Measurements from ENCODE around the gene SMYD3. TPM values are rescaled to one million over a fixed set of nuclear protein-coding genes. Genes with fewer than 3 reads are reported as not detected.

Gene SMYD3
- total RNA-seq, 4 donors from 2014 or later = 15.6 to 21.1 (median 18.4) TPM

DNA sequence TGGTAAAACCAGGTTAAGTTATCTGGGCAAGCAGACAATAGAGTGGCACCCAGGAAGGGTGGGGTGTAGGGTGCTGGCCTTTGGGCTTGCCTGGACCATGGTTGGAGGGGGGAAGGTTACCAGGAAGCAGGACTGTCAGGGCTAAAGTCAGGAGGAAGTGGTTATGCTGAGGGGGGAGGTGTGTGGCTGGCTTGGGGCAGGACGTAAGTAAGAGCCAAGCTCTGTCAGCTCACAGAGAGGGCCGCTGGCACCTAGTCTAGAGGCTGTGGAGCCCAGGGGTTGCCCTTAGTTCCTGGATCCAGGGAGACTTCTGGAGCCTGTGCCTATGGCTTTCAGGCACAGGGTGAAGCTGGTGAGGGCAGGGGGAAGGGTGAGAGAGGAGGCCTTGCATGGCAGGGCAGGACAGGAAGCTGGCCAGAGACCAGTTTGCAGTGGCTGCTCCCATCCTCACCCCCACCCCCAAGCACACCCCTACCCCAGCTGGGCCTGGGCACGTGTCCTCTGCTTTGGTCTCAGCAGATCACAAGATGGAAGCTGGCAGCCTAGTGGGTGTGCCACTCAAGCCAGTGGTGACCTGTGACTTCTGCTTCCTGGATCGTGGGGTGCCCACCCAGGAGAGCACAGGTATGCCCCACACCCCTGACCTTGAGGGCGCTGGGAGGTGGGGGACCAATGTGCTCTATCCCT, 20.5 kb upstream of the SMYD3 start:
- TF ChIP-seq, protein P1, sequence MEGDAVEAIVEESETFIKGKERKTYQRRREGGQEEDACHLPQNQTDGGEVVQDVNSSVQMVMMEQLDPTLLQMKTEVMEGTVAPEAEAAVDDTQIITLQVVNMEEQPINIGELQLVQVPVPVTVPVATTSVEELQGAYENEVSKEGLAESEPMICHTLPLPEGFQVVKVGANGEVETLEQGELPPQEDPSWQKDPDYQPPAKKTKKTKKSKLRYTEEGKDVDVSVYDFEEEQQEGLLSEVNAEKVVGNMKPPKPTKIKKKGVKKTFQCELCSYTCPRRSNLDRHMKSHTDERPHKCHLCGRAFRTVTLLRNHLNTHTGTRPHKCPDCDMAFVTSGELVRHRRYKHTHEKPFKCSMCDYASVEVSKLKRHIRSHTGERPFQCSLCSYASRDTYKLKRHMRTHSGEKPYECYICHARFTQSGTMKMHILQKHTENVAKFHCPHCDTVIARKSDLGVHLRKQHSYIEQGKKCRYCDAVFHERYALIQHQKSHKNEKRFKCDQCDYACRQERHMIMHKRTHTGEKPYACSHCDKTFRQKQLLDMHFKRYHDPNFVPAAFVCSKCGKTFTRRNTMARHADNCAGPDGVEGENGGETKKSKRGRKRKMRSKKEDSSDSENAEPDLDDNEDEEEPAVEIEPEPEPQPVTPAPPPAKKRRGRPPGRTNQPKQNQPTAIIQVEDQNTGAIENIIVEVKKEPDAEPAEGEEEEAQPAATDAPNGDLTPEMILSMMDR (IDR thresholded peaks at IDR 0.05; ENCODE audit: low read depth) = no peak

DNA sequence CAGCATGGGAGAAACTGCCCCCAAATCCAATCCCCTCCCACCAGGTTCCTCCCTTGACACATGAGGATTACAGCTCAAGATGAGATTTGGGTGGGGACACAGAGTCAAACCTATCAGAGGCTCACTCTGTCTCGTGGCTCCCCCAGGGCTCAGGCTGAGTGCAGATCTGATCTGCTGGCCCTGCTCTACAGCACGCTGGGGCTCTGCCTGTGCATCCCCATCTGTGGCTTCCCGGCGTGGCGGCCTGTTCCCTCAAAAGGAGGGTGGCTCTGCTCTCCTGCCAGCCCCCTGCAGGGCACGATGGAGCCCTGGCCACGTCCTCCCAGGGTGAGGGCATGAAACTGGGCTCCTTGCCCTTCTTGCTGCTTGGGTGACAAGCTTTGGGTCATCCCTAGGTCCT, 19.8 kb upstream of the SMYD3 start:
- TF ChIP-seq, protein P1 (IDR thresholded peaks at IDR 0.05; ENCODE audit: low read depth) = no peak

DNA sequence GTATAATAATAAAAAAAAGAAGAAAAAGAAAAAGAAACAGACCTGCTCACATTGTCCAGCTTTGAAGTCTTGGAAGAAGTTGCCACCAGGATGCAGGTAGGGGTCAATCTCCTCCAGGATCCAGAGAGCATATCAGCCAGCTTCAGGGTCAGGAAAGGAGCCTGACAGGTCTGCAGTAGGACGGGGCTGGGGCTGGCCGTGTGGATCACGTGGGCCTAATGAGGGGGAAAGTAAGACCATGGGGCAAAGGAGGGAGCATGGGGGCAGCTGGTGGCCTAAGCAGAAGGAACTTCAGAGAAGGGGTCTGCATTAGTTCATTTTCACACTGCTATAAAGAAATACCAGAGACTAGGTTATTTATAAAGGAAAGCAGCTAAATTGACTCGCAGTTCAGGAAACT, 19.3 kb upstream of the SMYD3 start:
- TF ChIP-seq, protein P1 (IDR thresholded peaks at IDR 0.05; ENCODE audit: low read depth) = no peak

DNA sequence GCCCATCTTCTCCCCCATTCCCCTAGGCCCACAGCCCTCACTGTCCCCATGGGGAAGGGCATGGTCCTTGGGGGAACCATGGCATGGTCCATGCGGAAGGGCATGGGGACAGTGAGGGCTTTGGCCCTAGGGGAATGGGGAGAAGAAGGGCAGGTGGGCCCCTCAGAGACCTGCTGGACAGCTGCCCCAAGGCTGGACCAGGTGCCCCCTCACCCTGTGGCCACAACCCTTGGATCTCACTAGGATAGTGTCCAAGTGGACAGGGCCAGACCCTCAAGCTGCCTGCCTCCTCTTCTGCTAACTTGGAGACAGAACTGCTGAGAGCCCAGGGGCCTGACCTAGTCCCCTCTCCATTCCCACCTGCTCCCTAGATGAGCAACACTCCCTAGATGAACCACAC, 12.4 kb upstream of the SMYD3 start:
- TF ChIP-seq, protein P1 (IDR thresholded peaks at IDR 0.05; ENCODE audit: low read depth) = no peak

DNA sequence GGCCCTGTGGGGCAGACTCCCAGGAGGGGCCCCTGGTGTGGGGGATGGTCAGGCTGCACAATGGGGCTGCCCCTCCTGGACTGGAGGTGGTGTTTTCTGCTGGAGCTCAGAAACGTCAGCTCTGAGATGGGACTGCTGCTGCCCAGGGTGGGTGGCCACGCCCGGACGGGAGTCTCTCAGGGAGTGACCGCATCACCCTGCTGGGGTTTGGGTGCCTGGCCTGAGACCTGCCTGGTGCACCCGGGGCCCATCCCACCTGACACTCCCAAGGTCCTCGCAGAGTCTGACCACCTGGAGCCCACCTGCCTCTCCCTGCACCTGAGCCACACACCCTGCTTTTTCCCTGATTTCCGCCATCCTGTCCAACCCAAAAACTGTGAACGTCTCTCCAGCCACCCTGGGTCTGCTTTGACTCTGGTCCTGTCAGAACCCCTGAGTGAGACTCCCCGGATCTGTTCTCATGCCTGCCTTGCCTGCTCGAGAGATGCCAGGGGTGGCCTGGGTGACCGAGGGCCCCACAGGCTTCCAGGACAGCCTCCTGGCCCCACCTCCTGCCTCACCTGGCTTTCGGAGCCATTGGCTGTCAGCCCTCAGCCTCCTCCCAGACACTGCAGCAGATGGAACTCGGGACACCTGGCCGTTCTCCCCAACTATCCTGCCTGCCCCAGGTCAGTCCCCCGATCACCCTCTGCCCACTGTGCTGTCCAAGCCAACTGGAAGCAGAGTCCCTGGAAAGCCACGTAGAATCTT, 11.6 kb upstream of the SMYD3 start:
- TF ChIP-seq, protein P1 (IDR thresholded peaks at IDR 0.05; ENCODE audit: low read depth) = no peak

DNA sequence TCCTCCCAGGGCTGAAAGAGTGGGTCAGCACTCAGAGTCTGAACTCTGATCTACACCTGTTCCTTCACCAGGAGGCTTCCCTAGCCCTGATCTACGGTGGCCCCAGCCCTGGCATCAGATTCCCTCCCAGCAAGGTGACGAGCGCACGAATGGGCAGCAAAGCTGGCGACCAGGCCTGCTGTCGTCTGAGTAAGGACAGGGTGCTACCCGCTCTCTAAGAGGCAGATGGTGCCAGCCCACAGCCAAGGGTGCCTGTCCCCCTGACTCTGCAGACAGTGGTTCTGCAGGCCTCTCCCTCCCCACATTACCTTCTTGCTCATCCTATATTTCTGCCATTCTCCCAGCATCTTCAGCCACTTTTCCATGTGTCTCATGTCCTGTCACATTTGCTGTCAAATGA, 10.3 kb upstream of the SMYD3 start:
- TF ChIP-seq, protein P1 (IDR thresholded peaks at IDR 0.05; ENCODE audit: low read depth) = no peak

DNA sequence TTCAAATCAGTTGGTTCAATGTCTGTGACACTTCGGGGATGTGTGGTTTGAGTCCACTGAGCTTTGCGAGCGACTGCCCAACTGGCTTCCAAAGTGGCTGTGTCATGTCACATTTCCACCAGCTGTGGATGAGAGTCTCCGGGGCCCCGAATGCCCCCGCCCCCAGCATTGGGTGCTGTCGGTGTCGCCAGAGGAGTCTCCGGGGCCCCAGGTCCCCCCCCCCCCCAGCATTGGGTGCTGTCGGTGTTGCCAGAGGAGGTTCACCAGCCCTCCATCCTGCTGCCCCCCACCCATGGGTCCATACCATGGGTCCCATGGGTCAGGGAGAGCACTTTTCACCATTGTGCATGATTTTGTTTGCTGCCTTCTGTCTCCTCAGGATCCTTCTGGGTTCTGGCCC, 9.0 kb upstream of the SMYD3 start:
- TF ChIP-seq, protein P1 (IDR thresholded peaks at IDR 0.05; ENCODE audit: low read depth) = no peak
